ENCODE measurements around the gene FAM237A.

DNA sequence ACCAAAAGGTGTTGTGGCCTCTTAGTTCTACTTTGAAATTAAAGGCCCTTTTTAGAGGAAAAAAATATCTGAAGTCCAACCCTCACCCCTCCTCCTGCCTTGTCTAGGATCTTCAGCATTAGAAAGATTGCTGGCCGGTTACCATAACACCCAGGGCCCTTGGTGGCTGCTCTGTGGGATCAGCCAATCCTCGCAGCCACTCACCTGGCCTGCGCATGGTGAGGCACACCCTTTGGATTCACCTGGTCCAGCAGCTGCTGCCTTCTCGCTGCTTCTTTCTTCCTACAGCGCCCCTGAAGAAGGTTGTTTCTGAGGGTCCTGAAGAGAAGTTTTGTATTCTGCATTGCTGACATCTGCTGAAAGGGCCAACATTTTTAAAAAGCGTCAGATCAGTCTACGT, 50.7 kb downstream of the FAM237A start:
- TF ChIP-seq, protein P1, sequence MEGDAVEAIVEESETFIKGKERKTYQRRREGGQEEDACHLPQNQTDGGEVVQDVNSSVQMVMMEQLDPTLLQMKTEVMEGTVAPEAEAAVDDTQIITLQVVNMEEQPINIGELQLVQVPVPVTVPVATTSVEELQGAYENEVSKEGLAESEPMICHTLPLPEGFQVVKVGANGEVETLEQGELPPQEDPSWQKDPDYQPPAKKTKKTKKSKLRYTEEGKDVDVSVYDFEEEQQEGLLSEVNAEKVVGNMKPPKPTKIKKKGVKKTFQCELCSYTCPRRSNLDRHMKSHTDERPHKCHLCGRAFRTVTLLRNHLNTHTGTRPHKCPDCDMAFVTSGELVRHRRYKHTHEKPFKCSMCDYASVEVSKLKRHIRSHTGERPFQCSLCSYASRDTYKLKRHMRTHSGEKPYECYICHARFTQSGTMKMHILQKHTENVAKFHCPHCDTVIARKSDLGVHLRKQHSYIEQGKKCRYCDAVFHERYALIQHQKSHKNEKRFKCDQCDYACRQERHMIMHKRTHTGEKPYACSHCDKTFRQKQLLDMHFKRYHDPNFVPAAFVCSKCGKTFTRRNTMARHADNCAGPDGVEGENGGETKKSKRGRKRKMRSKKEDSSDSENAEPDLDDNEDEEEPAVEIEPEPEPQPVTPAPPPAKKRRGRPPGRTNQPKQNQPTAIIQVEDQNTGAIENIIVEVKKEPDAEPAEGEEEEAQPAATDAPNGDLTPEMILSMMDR (conservative IDR thresholded peaks at IDR 0.05; ENCODE audit: low read depth, low read length) = no peak
- TF ChIP-seq EZH2 (IDR thresholded peaks at IDR 0.05; ENCODE audit: borderline replicate concordance, low read depth, low read length, poor library complexity, severe bottlenecking) = no peak
